ENCODE measurements around the gene GSTM2.

GSTM2 gene

DNA sequence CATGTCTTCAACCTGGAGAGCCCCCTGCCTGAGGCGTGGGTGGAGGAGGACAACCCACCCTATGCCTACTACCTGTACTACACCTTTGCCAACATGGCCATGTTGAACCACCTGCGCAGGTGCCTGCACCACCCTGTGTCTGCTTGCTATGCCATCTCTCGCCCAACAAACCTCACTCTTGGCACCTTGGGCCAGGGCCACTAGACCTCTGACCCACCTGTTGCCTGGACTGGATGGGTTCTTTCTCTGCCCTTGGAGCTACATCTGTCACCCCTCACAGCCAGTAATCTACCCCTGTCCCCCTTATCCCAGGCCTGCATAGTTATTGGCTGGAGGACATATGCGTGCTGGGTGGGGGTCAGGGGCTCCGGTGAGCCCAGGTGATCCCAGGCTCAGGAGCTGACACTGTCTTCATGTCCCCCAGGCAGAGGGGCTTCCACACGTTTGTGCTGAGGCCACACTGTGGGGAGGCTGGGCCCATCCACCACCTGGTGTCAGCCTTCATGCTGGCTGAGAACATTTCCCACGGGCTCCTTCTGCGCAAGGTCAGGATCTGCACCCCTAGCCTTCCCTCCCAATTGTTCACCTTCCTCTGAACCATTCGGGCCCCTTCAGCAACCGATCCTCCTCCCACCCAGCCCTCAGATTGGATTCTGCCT is 38.4 kb upstream of the GSTM2 start:
- in situ Hi-C loops (cut with MboI; ENCODE audit: low sequenced_read_pairs, unreplicated experiment), result no loop called here
- TF ChIP-seq, protein P1, sequence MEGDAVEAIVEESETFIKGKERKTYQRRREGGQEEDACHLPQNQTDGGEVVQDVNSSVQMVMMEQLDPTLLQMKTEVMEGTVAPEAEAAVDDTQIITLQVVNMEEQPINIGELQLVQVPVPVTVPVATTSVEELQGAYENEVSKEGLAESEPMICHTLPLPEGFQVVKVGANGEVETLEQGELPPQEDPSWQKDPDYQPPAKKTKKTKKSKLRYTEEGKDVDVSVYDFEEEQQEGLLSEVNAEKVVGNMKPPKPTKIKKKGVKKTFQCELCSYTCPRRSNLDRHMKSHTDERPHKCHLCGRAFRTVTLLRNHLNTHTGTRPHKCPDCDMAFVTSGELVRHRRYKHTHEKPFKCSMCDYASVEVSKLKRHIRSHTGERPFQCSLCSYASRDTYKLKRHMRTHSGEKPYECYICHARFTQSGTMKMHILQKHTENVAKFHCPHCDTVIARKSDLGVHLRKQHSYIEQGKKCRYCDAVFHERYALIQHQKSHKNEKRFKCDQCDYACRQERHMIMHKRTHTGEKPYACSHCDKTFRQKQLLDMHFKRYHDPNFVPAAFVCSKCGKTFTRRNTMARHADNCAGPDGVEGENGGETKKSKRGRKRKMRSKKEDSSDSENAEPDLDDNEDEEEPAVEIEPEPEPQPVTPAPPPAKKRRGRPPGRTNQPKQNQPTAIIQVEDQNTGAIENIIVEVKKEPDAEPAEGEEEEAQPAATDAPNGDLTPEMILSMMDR (IDR thresholded peaks at IDR 0.05; ENCODE audit: borderline replicate concordance, control extremely low read depth, extremely low read depth, insufficient read depth, missing control alignments), result no peak
- DNase-seq (ENCODE audit: low spot score), result peak; percentile 22

DNA sequence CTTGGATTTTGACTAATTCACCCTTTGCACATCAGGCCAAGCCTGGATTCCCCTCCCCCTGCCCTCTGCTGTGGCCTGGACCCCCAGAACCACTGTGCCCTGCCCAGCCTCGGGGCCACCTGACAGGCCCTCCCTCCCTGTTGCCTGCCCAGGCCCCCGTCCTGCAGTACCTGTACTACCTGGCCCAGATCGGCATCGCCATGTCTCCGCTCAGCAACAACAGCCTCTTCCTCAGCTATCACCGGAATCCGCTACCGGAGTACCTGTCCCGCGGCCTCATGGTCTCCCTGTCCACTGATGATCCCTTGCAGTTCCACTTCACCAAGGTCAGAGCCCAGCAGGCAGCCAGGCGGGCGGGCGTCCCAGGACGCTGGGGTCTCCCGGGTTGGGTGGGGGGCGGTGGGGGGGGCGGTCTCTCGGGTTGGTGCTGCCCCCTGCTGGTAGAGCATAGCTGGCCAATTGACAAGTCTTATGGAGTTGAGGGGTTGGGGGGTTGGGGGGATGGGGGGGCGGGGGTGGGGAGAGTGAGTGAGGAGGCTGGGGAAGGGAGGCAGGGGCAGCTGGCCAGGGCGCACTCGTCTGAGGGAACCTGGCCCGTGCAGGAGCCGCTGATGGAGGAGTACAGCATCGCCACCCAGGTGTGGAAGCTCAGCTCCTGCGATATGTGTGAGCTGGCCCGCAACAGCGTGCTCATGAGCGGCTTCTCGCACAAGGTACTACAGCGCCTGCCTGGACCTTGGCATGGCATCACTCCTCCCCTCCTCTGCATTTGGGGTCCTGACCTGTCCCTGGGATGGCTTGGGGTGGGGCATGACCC is 37.6 kb upstream of the GSTM2 start:
- in situ Hi-C loops (cut with MboI; ENCODE audit: low sequenced_read_pairs, unreplicated experiment), result no loop called here

DNA sequence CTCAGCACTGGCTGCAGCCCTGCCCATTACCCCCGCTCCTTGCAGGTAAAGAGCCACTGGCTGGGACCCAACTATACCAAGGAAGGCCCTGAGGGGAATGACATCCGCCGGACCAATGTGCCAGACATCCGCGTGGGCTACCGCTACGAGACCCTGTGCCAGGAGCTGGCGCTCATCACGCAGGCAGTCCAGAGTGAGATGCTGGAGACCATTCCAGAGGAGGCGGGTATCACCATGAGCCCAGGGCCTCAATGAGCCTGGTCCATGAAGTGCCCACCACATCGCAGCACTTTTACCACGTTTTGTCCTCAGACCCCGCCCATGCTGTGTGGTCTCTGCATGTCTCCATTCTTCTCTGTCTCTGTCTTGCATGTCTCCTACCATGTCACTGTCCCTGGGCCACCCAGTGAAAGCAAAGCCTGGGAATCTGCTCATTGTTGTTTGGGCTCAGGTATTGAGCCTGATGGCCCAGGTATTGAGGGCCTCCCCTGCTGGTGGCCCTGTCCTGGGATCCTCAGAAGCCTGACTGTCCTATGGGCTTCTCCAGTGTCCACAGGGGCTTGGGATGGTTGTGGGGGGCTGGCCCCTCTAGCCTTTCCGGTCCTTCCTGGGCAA is 36.9 kb upstream of the GSTM2 start:
- in situ Hi-C loops (cut with MboI; ENCODE audit: low sequenced_read_pairs, unreplicated experiment), result no loop called here

More for the DNA sequence above, 37.6 kb upstream of the GSTM2 start:
- TF ChIP-seq, protein P1 (IDR thresholded peaks at IDR 0.05; ENCODE audit: borderline replicate concordance, control extremely low read depth, extremely low read depth, insufficient read depth, missing control alignments), result peak; percentile 28
- DNase-seq (ENCODE audit: low spot score), result peak; percentile 75

DNA sequence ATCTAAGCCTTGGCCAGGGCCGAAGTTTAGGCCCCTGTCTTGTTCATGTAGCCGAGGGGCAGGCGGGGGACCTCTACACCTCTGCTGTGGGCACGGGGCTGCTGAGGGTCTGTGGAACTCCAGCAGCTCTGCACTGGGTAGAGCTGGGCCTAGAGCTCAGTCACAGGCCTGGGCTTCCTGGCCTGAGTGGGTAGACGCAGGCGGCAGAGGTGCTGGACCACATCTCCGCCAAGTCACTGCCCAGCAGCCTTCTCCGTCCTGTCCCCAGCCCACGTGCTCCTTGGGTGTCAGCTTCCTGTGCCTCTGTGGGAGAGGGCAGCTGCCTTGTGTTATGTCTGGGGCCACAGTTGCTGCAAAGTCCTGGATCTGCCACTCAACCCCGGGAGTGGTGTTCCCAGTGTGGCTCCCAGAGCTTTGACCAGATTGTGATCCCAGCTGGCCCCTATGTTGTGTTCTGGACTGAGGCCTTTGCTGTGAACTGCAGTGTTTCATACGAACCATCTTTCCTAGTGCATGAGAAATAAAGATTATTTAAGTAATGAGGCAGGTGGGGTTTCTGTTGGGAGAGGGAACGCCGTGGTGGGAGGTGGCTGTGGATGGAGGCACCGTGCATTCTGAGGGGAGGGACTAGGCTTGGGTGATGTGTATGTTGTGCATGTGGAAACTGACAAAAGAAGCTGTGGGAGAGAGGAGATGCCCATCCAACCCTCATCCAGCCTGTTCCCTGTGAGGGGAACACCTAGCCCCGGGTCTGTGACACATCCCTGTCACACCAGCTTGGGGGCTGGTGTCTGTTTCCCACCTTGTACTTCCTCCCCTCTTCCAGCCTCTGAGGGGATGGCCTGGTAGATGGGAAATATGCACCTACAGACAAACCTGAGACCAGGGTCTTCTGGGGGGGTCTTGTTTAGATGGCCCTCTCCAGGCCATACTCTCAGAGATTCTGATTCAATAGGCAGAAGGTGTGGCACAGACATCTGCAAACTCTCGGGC is 36.0 kb upstream of the GSTM2 start:
- no peak for DNase-seq (ENCODE audit: low spot score)
- in situ Hi-C loops (cut with MboI; ENCODE audit: low sequenced_read_pairs, unreplicated experiment), result no loop called here
- TF ChIP-seq, protein P1 (IDR thresholded peaks at IDR 0.05; ENCODE audit: borderline replicate concordance, control extremely low read depth, extremely low read depth, insufficient read depth, missing control alignments), result no peak

More for the DNA sequence above, 36.9 kb upstream of the GSTM2 start:
- no peak for DNase-seq (ENCODE audit: low spot score)
- TF ChIP-seq, protein P1 (IDR thresholded peaks at IDR 0.05; ENCODE audit: borderline replicate concordance, control extremely low read depth, extremely low read depth, insufficient read depth, missing control alignments), result no peak

DNA sequence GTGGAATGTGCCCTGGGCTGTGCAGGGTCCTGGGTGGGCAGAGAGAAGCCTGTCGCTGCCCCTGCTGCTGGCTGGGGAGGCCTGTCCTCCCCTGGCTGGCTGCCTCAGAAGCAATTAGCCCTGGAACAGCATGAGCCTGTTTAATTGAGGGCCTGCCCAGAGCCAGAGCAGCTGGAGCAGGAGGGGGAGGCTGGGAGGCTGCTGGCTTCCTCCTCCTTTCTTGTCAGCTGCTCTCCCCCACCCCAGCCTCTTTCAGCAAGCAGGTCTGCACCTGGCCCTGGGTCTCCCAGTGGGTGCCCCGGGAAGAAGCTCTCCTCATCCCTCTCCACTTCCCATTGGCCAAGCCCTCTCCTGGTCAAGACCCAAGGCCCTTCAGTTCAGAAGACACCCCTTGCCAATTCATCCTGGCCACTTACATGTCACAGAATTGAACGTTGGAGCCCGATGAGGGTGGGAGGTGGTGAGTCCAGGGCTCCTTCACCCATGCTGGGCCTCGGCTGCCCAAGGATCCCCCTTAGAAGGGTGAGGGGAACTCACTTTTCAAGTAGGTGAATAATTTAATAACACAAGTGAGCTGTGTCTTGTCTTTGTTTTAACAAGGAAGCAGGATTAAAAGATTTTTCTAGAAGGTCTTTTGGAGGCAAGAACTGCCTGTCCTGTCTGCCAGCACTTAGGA is 35.0 kb upstream of the GSTM2 start:
- no peak for DNase-seq (ENCODE audit: low spot score)

More for the DNA sequence above, 35.0 kb upstream of the GSTM2 start:
- TF ChIP-seq, protein P1 (IDR thresholded peaks at IDR 0.05; ENCODE audit: borderline replicate concordance, control extremely low read depth, extremely low read depth, insufficient read depth, missing control alignments), result no peak
- in situ Hi-C loops (cut with MboI; ENCODE audit: low sequenced_read_pairs, unreplicated experiment), result no loop called here
